WERI-Rb-1 (cell line): ENCODE measurements around the gene BMP15.

Source experiments
- DNase-seq: peaks from one replicate; pipeline ENCODE4 v3.0.0-alpha.2; 2020
- H3K27ac ChIP-seq: fragments of 250-450 bp; sonication (Bioruptor Pico); 2 replicates; pipeline ENCODE4 v1.5.1; 2020; ENCODE audit warnings: mild to moderate bottlenecking, moderate library complexity
- H3K27me3 ChIP-seq: fragments of 250-450 bp; sonication (Bioruptor Pico); 2 replicates; pipeline ENCODE4 v1.5.1; 2021; ENCODE audit warnings: mild to moderate bottlenecking, low read depth, moderate library complexity; ENCODE audit not compliant: insufficient read depth, severe bottlenecking
- H3K36me3 ChIP-seq: fragments of 250-450 bp; sonication (Bioruptor Pico); 2 replicates; pipeline ENCODE4 v1.5.1; 2020; ENCODE audit warnings: mild to moderate bottlenecking, moderate library complexity
- H3K4me3 ChIP-seq: 2 replicates; pipeline ENCODE4 v1.5.1; 2011; ENCODE audit warnings: low read depth, mild to moderate bottlenecking, control low read depth, low read length
- H3K9me3 ChIP-seq: fragments of 250-450 bp; sonication (Bioruptor Pico); 2 replicates; pipeline ENCODE4 v1.5.1; 2021; ENCODE audit warnings: mild to moderate bottlenecking, moderate library complexity; ENCODE audit not compliant: severe bottlenecking
- CTCF ChIP-seq: IDR thresholded peaks from 2 replicates; pipeline ENCODE4 v1.5.1; 2011; ENCODE audit warnings: low read depth, mild to moderate bottlenecking, control low read depth, inconsistent platforms, low read length

Gene BMP15

GRCh38 chrX:50952406-50952805, 41.9 kb downstream of the BMP15 start:
- no peak overlapping the region for H3K4me3 ChIP-seq
- no peaks in the 10 kb centered on the region for H3K36me3 ChIP-seq
- no peak for DNase-seq
- H3K9me3 ChIP-seq, result no peaks in the 10 kb centered on the region
- H3K27me3 ChIP-seq, result peaks cover 10% of the 10 kb centered on the region
- no peak for TF ChIP-seq CTCF
- H3K27ac ChIP-seq, result no peak overlapping the region

GRCh38 chrX:50953832-50954231, 43.3 kb downstream of the BMP15 start:
- no peak for TF ChIP-seq CTCF
- H3K27ac ChIP-seq, result no peak overlapping the region
- H3K9me3 ChIP-seq, result no peaks in the 10 kb centered on the region
- no peak overlapping the region for H3K4me3 ChIP-seq
- peaks cover 5% of the 10 kb centered on the region for H3K27me3 ChIP-seq
- no peak for DNase-seq
- no peaks in the 10 kb centered on the region for H3K36me3 ChIP-seq

GRCh38 chrX:50962156-50962555, 51.6 kb downstream of the BMP15 start:
- H3K9me3 ChIP-seq, result no peaks in the 10 kb centered on the region
- no peak for TF ChIP-seq CTCF

GRCh38 chrX:50963842-50964241, 53.3 kb downstream of the BMP15 start:
- peaks cover 16% of the 10 kb centered on the region for H3K27me3 ChIP-seq
- H3K27ac ChIP-seq, result no peak overlapping the region
- no peak for DNase-seq
- no peak overlapping the region for H3K4me3 ChIP-seq
- no peaks in the 10 kb centered on the region for H3K9me3 ChIP-seq
- TF ChIP-seq CTCF, result no peak
- H3K36me3 ChIP-seq, result no peaks in the 10 kb centered on the region

More at GRCh38 chrX:50962156-50962555, 51.6 kb downstream of the BMP15 start:
- Histone ChIP-seq H3K27me3 (peaks cover 16% of the 10 kb centered on the region), H3K36me3 (no peaks in the 10 kb centered on the region), H3K27ac (no peak overlapping the region), H3K4me3 (no peak overlapping the region)
- DNase-seq, result no peak
